Activated T-helper 1 cell treated with anti-CD3 and anti-CD28 coated beads, Interleukin-12 subunit alpha, Interleukin-12 subunit beta, Interleukin-2, Interleukin-4 antibody, amounts not matched to agents 30 ng/mL and 10 ng/mL and 1 ng/mL, durations not matched to agents 14 hours and 24 hours and 36 hours (primary cell): ENCODE results near the gene TDRD10. TPM values are rescaled to one million over a fixed set of nuclear protein-coding genes. Genes with fewer than 3 reads are reported as not detected.
"Not testable (repeated sequence)": the region's sequence is repeated elsewhere in the genome, so short reads cannot be mapped to it uniquely, and the experiment has no call there.

ENCODE experiments used
- DNase-seq: peaks from one replicate; pipeline ENCODE4 v3.0.0; 2021; ENCODE audit warnings: low spot score
- H3K27ac Mint-ChIP-seq: one replicate; pipeline ENCODE4 v1.8.0; 2021; ENCODE audit warnings: mild to moderate bottlenecking, mixed read lengths
- H3K27me3 Mint-ChIP-seq: one replicate; pipeline ENCODE4 v1.8.0; 2022; ENCODE audit warnings: mild to moderate bottlenecking, moderate library complexity, mixed read lengths; ENCODE audit not compliant: insufficient read depth
- H3K36me3 Mint-ChIP-seq: one replicate; pipeline ENCODE4 v1.8.0; 2021; ENCODE audit warnings: low read depth, mixed read lengths
- H3K4me1 Mint-ChIP-seq: one replicate; pipeline ENCODE4 v1.8.0; 2021; ENCODE audit warnings: low read depth, mixed read lengths
- H3K4me3 Mint-ChIP-seq: one replicate; pipeline ENCODE4 v1.8.0; 2021; ENCODE audit warnings: mild to moderate bottlenecking, moderate library complexity, mixed read lengths
- H3K9me3 Mint-ChIP-seq: one replicate; pipeline ENCODE4 v1.8.0; 2021; ENCODE audit warnings: mixed read lengths
- intact Hi-C: fragments of 100-400 bp; cut with micrococcal nuclease; formaldehyde crosslinking; loops from one replicate; pipeline ENCODE4 v1.15.1; 2024
- total RNA-seq: library from RNA; stranded (reverse); gene quantifications from 2 replicates; pipeline ENCODE4 v1.2.3, GENCODE V29; 2022

Gene TDRD10
- total RNA-seq, 1 donor from 2014 or later = not detected

- H3K27ac Mint-ChIP-seq = no peak overlapping the region
- H3K27me3 Mint-ChIP-seq = peaks cover 61% of the 10 kb centered on the region
- DNase-seq = no peak
- H3K4me3 Mint-ChIP-seq = no peak overlapping the region
- peaks cover 14% of the 10 kb centered on the region for H3K4me1 Mint-ChIP-seq
- H3K9me3 Mint-ChIP-seq = no peaks in the 10 kb centered on the region
- H3K36me3 Mint-ChIP-seq = no peaks in the 10 kb centered on the region
- intact Hi-C loops = no loop called here
These were observed 1.5 kb upstream of the TDRD10 start for GRCh38 chr1:154500533-154500932.

GRCh38 chr1:154501423-154502065 lies 475 bp upstream of the TDRD10 start:
- H3K27ac Mint-ChIP-seq = no peak overlapping the region
- intact Hi-C loops = no loop called here
- H3K9me3 Mint-ChIP-seq = no peaks in the 10 kb centered on the region
- no peak for DNase-seq
- H3K4me3 Mint-ChIP-seq = no peak overlapping the region
- H3K4me1 Mint-ChIP-seq = peaks cover 14% of the 10 kb centered on the region
- no peaks in the 10 kb centered on the region for H3K36me3 Mint-ChIP-seq
- H3K27me3 Mint-ChIP-seq = peaks cover 69% of the 10 kb centered on the region

GRCh38 chr1:154502744-154503115 lies 711 bp downstream of the TDRD10 start:
- Mint-ChIP-seq H3K27me3 (peaks cover 69% of the 10 kb centered on the region), H3K9me3 (no peaks in the 10 kb centered on the region), H3K4me1 (peaks cover 8% of the 10 kb centered on the region), H3K36me3 (no peaks in the 10 kb centered on the region), H3K4me3 (no peak overlapping the region), H3K27ac (no peak overlapping the region)
- intact Hi-C loops = no loop called here
- no peak for DNase-seq

GRCh38 chr1:154503898-154504297 lies 1.9 kb downstream of the TDRD10 start:
- intact Hi-C loops = no loop called here
- no peak overlapping the region for H3K27ac Mint-ChIP-seq
- H3K36me3 Mint-ChIP-seq = no peaks in the 10 kb centered on the region
- H3K4me3 Mint-ChIP-seq = no peak overlapping the region
- H3K27me3 Mint-ChIP-seq = peaks cover 73% of the 10 kb centered on the region
- no peaks in the 10 kb centered on the region for H3K9me3 Mint-ChIP-seq
- DNase-seq = no peak
- peaks cover 4% of the 10 kb centered on the region for H3K4me1 Mint-ChIP-seq

GRCh38 chr1:154512760-154513159 lies 10.7 kb downstream of the TDRD10 start:
- peaks cover 38% of the 10 kb centered on the region for H3K27me3 Mint-ChIP-seq
- H3K4me1 Mint-ChIP-seq = no peaks in the 10 kb centered on the region
- no peak for DNase-seq
- H3K4me3 Mint-ChIP-seq = no peak overlapping the region
- intact Hi-C loops = no loop called here
- H3K36me3 Mint-ChIP-seq = no peaks in the 10 kb centered on the region
- no peaks in the 10 kb centered on the region for H3K9me3 Mint-ChIP-seq
- no peak overlapping the region for H3K27ac Mint-ChIP-seq

GRCh38 chr1:154514066-154514553 lies 12.1 kb downstream of the TDRD10 start:
- no peak overlapping the region for H3K27ac Mint-ChIP-seq
- no peaks in the 10 kb centered on the region for H3K4me1 Mint-ChIP-seq
- H3K36me3 Mint-ChIP-seq = no peaks in the 10 kb centered on the region
- no peak overlapping the region for H3K4me3 Mint-ChIP-seq
- intact Hi-C loops = no loop called here
- DNase-seq = no peak
- no peaks in the 10 kb centered on the region for H3K9me3 Mint-ChIP-seq
- H3K27me3 Mint-ChIP-seq = peaks cover 34% of the 10 kb centered on the region

- intact Hi-C loops = no loop called here
- no peak overlapping the region for H3K27ac Mint-ChIP-seq
- H3K27me3 Mint-ChIP-seq = peaks cover 41% of the 10 kb centered on the region
- H3K4me3 Mint-ChIP-seq = no peak overlapping the region
- H3K4me1 Mint-ChIP-seq = no peaks in the 10 kb centered on the region
- H3K9me3 Mint-ChIP-seq = no peaks in the 10 kb centered on the region
- no peaks in the 10 kb centered on the region for H3K36me3 Mint-ChIP-seq
- no peak for DNase-seq
These were observed 15.6 kb downstream of the TDRD10 start for GRCh38 chr1:154517661-154518060.

- Mint-ChIP-seq H3K36me3 (no peaks in the 10 kb centered on the region), H3K4me3 (no peak overlapping the region), H3K4me1 (no peaks in the 10 kb centered on the region), H3K27ac (no peak overlapping the region), H3K27me3 (peaks cover 42% of the 10 kb centered on the region), H3K9me3 (no peaks in the 10 kb centered on the region)
- no peak for DNase-seq
- intact Hi-C loops = no loop called here
These were observed 17.6 kb downstream of the TDRD10 start for GRCh38 chr1:154519591-154519991.

GRCh38 chr1:154520333-154520732 lies 18.3 kb downstream of the TDRD10 start:
- Mint-ChIP-seq H3K4me3 (no peak overlapping the region), H3K27ac (no peak overlapping the region), H3K36me3 (no peaks in the 10 kb centered on the region), H3K9me3 (no peaks in the 10 kb centered on the region), H3K27me3 (peaks cover 49% of the 10 kb centered on the region), H3K4me1 (no peaks in the 10 kb centered on the region)
- intact Hi-C loops = no loop called here
- no peak for DNase-seq

GRCh38 chr1:154521695-154522094 lies 19.7 kb downstream of the TDRD10 start:
- Mint-ChIP-seq H3K27me3 (peaks cover 48% of the 10 kb centered on the region), H3K4me1 (no peaks in the 10 kb centered on the region), H3K27ac (no peak overlapping the region), H3K4me3 (no peak overlapping the region), H3K36me3 (no peaks in the 10 kb centered on the region), H3K9me3 (no peaks in the 10 kb centered on the region)
- intact Hi-C loops = no loop called here
- no peak for DNase-seq

GRCh38 chr1:154524881-154525280 lies 22.9 kb downstream of the TDRD10 start:
- peaks cover 38% of the 10 kb centered on the region for H3K27me3 Mint-ChIP-seq
- intact Hi-C loops = no loop called here
- DNase-seq = no peak
- no peak overlapping the region for H3K4me3 Mint-ChIP-seq
- no peaks in the 10 kb centered on the region for H3K9me3 Mint-ChIP-seq
- no peaks in the 10 kb centered on the region for H3K36me3 Mint-ChIP-seq
- no peak overlapping the region for H3K27ac Mint-ChIP-seq
- H3K4me1 Mint-ChIP-seq = no peaks in the 10 kb centered on the region

- DNase-seq = no peak
These were observed 25.2 kb downstream of the TDRD10 start for GRCh38 chr1:154527192-154527591.

GRCh38 chr1:154529308-154529707 lies 27.3 kb downstream of the TDRD10 start:
- no peaks in the 10 kb centered on the region for H3K9me3 Mint-ChIP-seq
- H3K27me3 Mint-ChIP-seq = peaks cover 20% of the 10 kb centered on the region
- no peaks in the 10 kb centered on the region for H3K36me3 Mint-ChIP-seq
- H3K4me3 Mint-ChIP-seq = no peak overlapping the region
- H3K4me1 Mint-ChIP-seq = no peaks in the 10 kb centered on the region
- intact Hi-C loops = no loop called here
- no peak for DNase-seq
- H3K27ac Mint-ChIP-seq = no peak overlapping the region

More at GRCh38 chr1:154527192-154527591, 25.2 kb downstream of the TDRD10 start:
- H3K27ac Mint-ChIP-seq = no peak overlapping the region
- intact Hi-C loops = no loop called here
- H3K4me1 Mint-ChIP-seq = no peaks in the 10 kb centered on the region
- H3K36me3 Mint-ChIP-seq = no peaks in the 10 kb centered on the region
- no peak overlapping the region for H3K4me3 Mint-ChIP-seq
- H3K27me3 Mint-ChIP-seq = peaks cover 29% of the 10 kb centered on the region
- no peaks in the 10 kb centered on the region for H3K9me3 Mint-ChIP-seq

- H3K27ac Mint-ChIP-seq, DNase-seq, H3K4me1 Mint-ChIP-seq, H3K9me3 Mint-ChIP-seq, intact Hi-C loops, H3K4me3 Mint-ChIP-seq, H3K36me3 Mint-ChIP-seq: not testable (repeated sequence)
- H3K27me3 Mint-ChIP-seq = peaks cover 11% of the 10 kb centered on the region
These were observed 29.9 kb downstream of the TDRD10 start for GRCh38 chr1:154531950-154532349.
